Fibroblast of villous mesenchyme (primary cell): Measurements from ENCODE around the gene ANKZF1. TPM values are rescaled to one million over a fixed set of nuclear protein-coding genes. Genes with fewer than 3 reads are reported as not detected.

Experiments
- DNase-seq: peaks from one replicate; pipeline ENCODE4 v3.0.0-alpha.2; 2010; ENCODE audit warnings: low read depth
- H3K4me3 ChIP-seq: 2 replicates; pipeline ENCODE4 v1.5.1; 2011; ENCODE audit warnings: low read depth, mild to moderate bottlenecking, low read length
- CTCF ChIP-seq: IDR thresholded peaks from 2 replicates; pipeline ENCODE4 v1.5.1; 2012; ENCODE audit warnings: low read depth, mild to moderate bottlenecking, low read length; ENCODE audit not compliant: insufficient read depth
- total RNA-seq: library from RNA; depleted of rRNA; stranded (reverse); fragments of >200 nt; gene quantifications from 2 replicates; pipeline ENCODE4 v1.2.3, GENCODE V29; 2012

The ANKZF1 gene
- total RNA-seq, 1 donor = 22.0 TPM

- no peak for TF ChIP-seq CTCF
- no peak overlapping the region for H3K4me3 ChIP-seq
- DNase-seq = no peak
These were observed 20.1 kb upstream of the ANKZF1 start for GRCh38 chr2:219209236-219210195.

- no peak for TF ChIP-seq CTCF
- no peak for DNase-seq
- no peak overlapping the region for H3K4me3 ChIP-seq
These were observed 19.3 kb upstream of the ANKZF1 start for GRCh38 chr2:219210196-219210885.

- H3K4me3 ChIP-seq = no peak overlapping the region
- TF ChIP-seq CTCF = no peak
- DNase-seq = no peak
These were observed 18.7 kb upstream of the ANKZF1 start for GRCh38 chr2:219210886-219211362.

- DNase-seq = no peak
These were observed 16.6 kb upstream of the ANKZF1 start for GRCh38 chr2:219213026-219213415.

GRCh38 chr2:219213486-219214071 lies 16.0 kb upstream of the ANKZF1 start:
- no peak overlapping the region for H3K4me3 ChIP-seq
- no peak for DNase-seq
- no peak for TF ChIP-seq CTCF

More at GRCh38 chr2:219213026-219213415, 16.6 kb upstream of the ANKZF1 start:
- H3K4me3 ChIP-seq = no peak overlapping the region
- no peak for TF ChIP-seq CTCF

- H3K4me3 ChIP-seq = no peak overlapping the region
- no peak for DNase-seq
- no peak for TF ChIP-seq CTCF
These were observed 15.5 kb upstream of the ANKZF1 start for GRCh38 chr2:219214141-219214540.
